ENCODE results near the gene POLR2J3.
"Not testable (repeated sequence)": the region's sequence is repeated elsewhere in the genome, so short reads cannot be mapped to it uniquely, and the experiment has no call there.

Gene POLR2J3

GRCh38 chr7:102581722-102582121 lies 9.3 kb upstream of the POLR2J3 start:
- DNase-seq, result not testable (repeated sequence)

- peak; percentile 4 for DNase-seq
These were observed 6.1 kb upstream of the POLR2J3 start for GRCh38 chr7:102578486-102578885.

- DNase-seq, result not testable (repeated sequence)
These were observed 5.2 kb upstream of the POLR2J3 start for GRCh38 chr7:102577315-102578240.

- DNase-seq, result not testable (repeated sequence)
These were observed 4.0 kb upstream of the POLR2J3 start for GRCh38 chr7:102576363-102576762.

- DNase-seq, result not testable (repeated sequence)
These were observed 2.2 kb upstream of the POLR2J3 start for GRCh38 chr7:102574607-102575006.

GRCh38 chr7:102568620-102569019 lies 3.8 kb downstream of the POLR2J3 start:
- DNase-seq, result not testable (repeated sequence)

- not testable (repeated sequence) for DNase-seq
These were observed 21.5 kb downstream of the POLR2J3 start, which contains the start of gene SPDYE2 for GRCh38 chr7:102550808-102551422. TSS of gene SPDYE2 (plus strand) at chr7:102551226. CDS start at chr7:102553256, 2,030 bp downstream.

GRCh38 chr7:102546353-102546752 lies 26.0 kb downstream of the POLR2J3 start:
- not testable (repeated sequence) for DNase-seq

- DNase-seq, result not testable (repeated sequence)
These were observed 27.1 kb downstream of the POLR2J3 start for GRCh38 chr7:102545288-102545687.

GRCh38 chr7:102544372-102544771 lies 28.0 kb downstream of the POLR2J3 start:
- DNase-seq, result not testable (repeated sequence)

- DNase-seq, result not testable (repeated sequence)
These were observed 28.8 kb downstream of the POLR2J3 start, which contains the start of gene UPK3BL2 for GRCh38 chr7:102543596-102543995. TSS of gene UPK3BL2 (minus strand) at chr7:102543696. CDS start at chr7:102543636, 60 bp downstream.

- DNase-seq, result not testable (repeated sequence)
These were observed 29.6 kb downstream of the POLR2J3 start for GRCh38 chr7:102542771-102543170.

GRCh38 chr7:102542083-102542482 lies 30.3 kb downstream of the POLR2J3 start:
- DNase-seq, result not testable (repeated sequence)

GRCh38 chr7:102540604-102541003 lies 31.8 kb downstream of the POLR2J3 start:
- not testable (repeated sequence) for DNase-seq

- not testable (repeated sequence) for DNase-seq
These were observed 37.2 kb downstream of the POLR2J3 start for GRCh38 chr7:102535062-102535615.

- not testable (repeated sequence) for DNase-seq
These were observed 40.3 kb downstream of the POLR2J3 start for GRCh38 chr7:102532127-102532526.

- not testable (repeated sequence) for DNase-seq
These were observed 40.8 kb downstream of the POLR2J3 start for GRCh38 chr7:102531583-102531982.

- not testable (repeated sequence) for DNase-seq
These were observed 44.3 kb downstream of the POLR2J3 start for GRCh38 chr7:102527822-102528793.

GRCh38 chr7:102527182-102527581 lies 45.2 kb downstream of the POLR2J3 start:
- DNase-seq, result not testable (repeated sequence)

GRCh38 chr7:102524803-102525202 lies 47.6 kb downstream of the POLR2J3 start:
- not testable (repeated sequence) for DNase-seq

GRCh38 chr7:102520797-102521196 lies 51.6 kb downstream of the POLR2J3 start:
- DNase-seq, result not testable (repeated sequence)

All from effector CD4-positive, alpha-beta T cell (primary cell).